Astrocyte (in vitro differentiated cells and primary cell): ENCODE measurements around the gene SH3GL2. TPM values are rescaled to one million over a fixed set of nuclear protein-coding genes. Genes with fewer than 3 reads are reported as not detected.

Source experiments
- DNase-seq: peaks from one replicate; pipeline ENCODE4 v3.0.0-alpha.2; 2010; ENCODE audit warnings: low read depth
- FAIRE-seq: peaks from 2 replicates; lab custom pipeline; 2011; peaks lifted over from hg19 to GRCh38; lab: Jason Lieb, UNC
- H2AFZ ChIP-seq: 2 replicates; pipeline ENCODE4 v1.6.0; 2012; ENCODE audit warnings: low read depth, low read length, inconsistent platforms
- H3K27ac ChIP-seq: 2 replicates; pipeline ENCODE4 v1.5.1; 2011; ENCODE audit warnings: low read depth, low read length, inconsistent platforms
- H3K27me3 ChIP-seq: 2 replicates; pipeline ENCODE4 v1.6.0; 2011; ENCODE audit warnings: low read length, inconsistent platforms; ENCODE audit not compliant: insufficient read depth
- H3K36me3 ChIP-seq: 2 replicates; pipeline ENCODE4 v1.5.1; 2011; ENCODE audit warnings: low read length, inconsistent platforms; ENCODE audit not compliant: insufficient read depth
- H3K4me1 ChIP-seq: 2 replicates; pipeline ENCODE4 v1.5.1; 2011; ENCODE audit warnings: low read length, inconsistent platforms; ENCODE audit not compliant: insufficient read depth
- H3K4me2 ChIP-seq: 2 replicates; pipeline ENCODE4 v1.6.0; 2012; ENCODE audit warnings: low read length, inconsistent platforms
- H3K4me3 ChIP-seq: 2 replicates; pipeline ENCODE4 v1.5.1; 2011; ENCODE audit warnings: low read depth, mild to moderate bottlenecking, low read length, inconsistent platforms; ENCODE audit not compliant: insufficient read depth
- H3K79me2 ChIP-seq: 2 replicates; pipeline ENCODE4 v1.6.0; 2012; ENCODE audit warnings: mild to moderate bottlenecking, low read length, inconsistent platforms; ENCODE audit not compliant: insufficient read depth
- H3K9ac ChIP-seq: 2 replicates; pipeline ENCODE4 v1.6.0; 2012; ENCODE audit warnings: mild to moderate bottlenecking, low read length, inconsistent platforms
- H3K9me3 ChIP-seq: 2 replicates; pipeline ENCODE4 v1.5.1; 2012; ENCODE audit warnings: low read depth, mild to moderate bottlenecking, low read length, inconsistent platforms; ENCODE audit not compliant: insufficient read depth
- H4K20me1 ChIP-seq: 2 replicates; pipeline ENCODE4 v1.6.0; 2012; ENCODE audit warnings: low read length, inconsistent platforms; ENCODE audit not compliant: insufficient read depth
- H3K27ac Mint-ChIP-seq: one replicate; pipeline ENCODE4 v1.8.0; 2021; ENCODE audit warnings: mild to moderate bottlenecking, mixed read lengths; ENCODE audit not compliant: unreplicated experiment
- H3K27me3 Mint-ChIP-seq: one replicate; pipeline ENCODE4 v1.8.0; 2021; ENCODE audit warnings: low read depth, mixed read lengths; ENCODE audit not compliant: unreplicated experiment
- H3K36me3 Mint-ChIP-seq: one replicate; pipeline ENCODE4 v1.8.0; 2021; ENCODE audit warnings: low read depth, mixed read lengths; ENCODE audit not compliant: unreplicated experiment
- H3K4me1 Mint-ChIP-seq: one replicate; pipeline ENCODE4 v1.8.0; 2021; ENCODE audit warnings: low read depth, mixed read lengths; ENCODE audit not compliant: unreplicated experiment
- H3K4me3 Mint-ChIP-seq: one replicate; pipeline ENCODE4 v1.8.0; 2021; ENCODE audit warnings: mild to moderate bottlenecking, moderate library complexity, mixed read lengths; ENCODE audit not compliant: unreplicated experiment
- H3K9me3 Mint-ChIP-seq: one replicate; pipeline ENCODE4 v1.8.0; 2021; ENCODE audit warnings: mild to moderate bottlenecking, mixed read lengths; ENCODE audit not compliant: unreplicated experiment
- CTCF ChIP-seq: IDR thresholded peaks from 2 replicates; pipeline ENCODE4 v1.5.1; 2011; ENCODE audit warnings: low read depth, mild to moderate bottlenecking, inconsistent platforms, low read length, moderate library complexity; ENCODE audit not compliant: insufficient read depth
- EZH2 ChIP-seq: IDR thresholded peaks from 2 replicates; pipeline ENCODE4 v1.6.1; 2012; ENCODE audit warnings: mild to moderate bottlenecking, low read length, inconsistent platforms; ENCODE audit not compliant: insufficient read depth
- total RNA-seq: library from RNA; stranded (reverse); gene quantifications from 2 replicates; pipeline ENCODE4 v1.2.1, GENCODE V29; 2021

Gene SH3GL2
- total RNA-seq, 1 donor from 2014 or later, result 0.16 TPM

- Histone ChIP-seq H3K27ac (no peak overlapping the region), H3K36me3 (no peaks in the 10 kb centered on the region), H3K79me2 (no peaks in the 10 kb centered on the region), H2AFZ (no peak overlapping the region), H3K4me1 (no peaks in the 10 kb centered on the region), H3K4me3 (no peak overlapping the region), H3K4me2 (no peak overlapping the region), H3K27me3 (no peaks in the 10 kb centered on the region), H3K9me3 (no peaks in the 10 kb centered on the region), H4K20me1 (no peaks in the 10 kb centered on the region), H3K9ac (no peak overlapping the region)
- H3K27ac Mint-ChIP-seq, result no peak overlapping the region
- no peaks in the 10 kb centered on the region for H3K36me3 Mint-ChIP-seq
- no peaks in the 10 kb centered on the region for H3K27me3 Mint-ChIP-seq
- no peaks in the 10 kb centered on the region for H3K9me3 Mint-ChIP-seq
- DNase-seq (no peak), FAIRE-seq (no peak)
- no peak overlapping the region for H3K4me3 Mint-ChIP-seq
- peaks cover 2% of the 10 kb centered on the region for H3K4me1 Mint-ChIP-seq
- TF ChIP-seq CTCF (no peak), EZH2 (no peak)
Measured at GRCh38 chr9:17656889-17657288, 78.0 kb downstream of the SH3GL2 start.

- Mint-ChIP-seq H3K4me1 (peaks cover 2% of the 10 kb centered on the region), H3K27ac (no peak overlapping the region), H3K9me3 (no peaks in the 10 kb centered on the region), H3K27me3 (no peaks in the 10 kb centered on the region), H3K36me3 (no peaks in the 10 kb centered on the region), H3K4me3 (no peak overlapping the region)
- H3K4me2 ChIP-seq, result no peak overlapping the region
- H3K27me3 ChIP-seq, result no peaks in the 10 kb centered on the region
- H3K9me3 ChIP-seq, result no peaks in the 10 kb centered on the region
- FAIRE-seq, result no peak
- H3K4me3 ChIP-seq, result no peak overlapping the region
- TF ChIP-seq EZH2 (no peak), CTCF (no peak)
- H3K27ac ChIP-seq, result no peak overlapping the region
- DNase-seq, result no peak
- H3K36me3 ChIP-seq, result no peaks in the 10 kb centered on the region
- no peak overlapping the region for H3K9ac ChIP-seq
- H3K4me1 ChIP-seq, result no peaks in the 10 kb centered on the region
- no peak overlapping the region for H2AFZ ChIP-seq
- no peaks in the 10 kb centered on the region for H3K79me2 ChIP-seq
- H4K20me1 ChIP-seq, result no peaks in the 10 kb centered on the region
Measured at GRCh38 chr9:17658237-17658636, 79.4 kb downstream of the SH3GL2 start.

DNA sequence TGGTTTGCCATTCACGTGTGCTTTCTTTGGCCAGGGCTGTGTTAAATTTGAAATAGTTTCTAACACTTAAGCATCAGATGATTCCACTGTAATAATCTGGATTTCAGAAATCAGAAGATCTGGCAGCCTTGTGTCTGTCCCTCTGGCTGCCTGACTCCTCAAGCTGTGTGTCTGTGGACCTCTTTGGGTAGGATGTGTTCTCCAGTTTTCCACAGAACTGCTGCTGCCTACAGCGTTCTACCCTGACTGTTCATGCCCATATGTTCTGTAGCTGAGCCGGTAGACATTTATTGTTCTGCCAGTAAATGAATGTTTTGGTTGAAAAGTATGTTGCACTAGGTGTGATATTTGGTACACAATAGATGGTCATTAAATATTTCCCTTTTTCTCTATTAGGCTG is 81.3 kb downstream of the SH3GL2 start:
- no peaks in the 10 kb centered on the region for H4K20me1 ChIP-seq
- no peaks in the 10 kb centered on the region for H3K9me3 ChIP-seq
- H3K36me3 Mint-ChIP-seq, result no peaks in the 10 kb centered on the region
- no peak overlapping the region for H3K4me3 ChIP-seq
- no peaks in the 10 kb centered on the region for H3K9me3 Mint-ChIP-seq
- TF ChIP-seq EZH2, result no peak
- DNase-seq (no peak), FAIRE-seq (no peak)
- no peak overlapping the region for H2AFZ ChIP-seq
- no peak overlapping the region for H3K27ac Mint-ChIP-seq
- no peaks in the 10 kb centered on the region for H3K79me2 ChIP-seq
- H3K27me3 ChIP-seq, result no peaks in the 10 kb centered on the region
- H3K9ac ChIP-seq, result no peak overlapping the region
- H3K4me2 ChIP-seq, result no peak overlapping the region
- no peak overlapping the region for H3K4me3 Mint-ChIP-seq
- no peak overlapping the region for H3K27ac ChIP-seq
- no peaks in the 10 kb centered on the region for H3K27me3 Mint-ChIP-seq
- H3K4me1 ChIP-seq, result no peaks in the 10 kb centered on the region
- H3K36me3 ChIP-seq, result no peaks in the 10 kb centered on the region
- H3K4me1 Mint-ChIP-seq, result no peaks in the 10 kb centered on the region
